ENCODE results near the gene RIC1. TPM values are rescaled to one million over a fixed set of nuclear protein-coding genes. Genes with fewer than 3 reads are reported as not detected.

Gene RIC1
- total RNA-seq, 1 experiment from 2014 or later, result 14.7 TPM

Other genes starting within 250 kb of the RIC1 start
- 38.0 and 40.2 TPM in 2 replicates for gene PLGRKT, start 191.2 kb upstream of the RIC1 start, total RNA-seq (2014; rRNA removed; shearing (Covaris generic))
- gene CD274, start 178.6 kb upstream of the RIC1 start, total RNA-seq (2014; rRNA removed; shearing (Covaris generic)), result 3.4 and 3.8 TPM in 2 replicates
- gene PDCD1LG2, start 118.6 kb upstream of the RIC1 start, total RNA-seq (2014; rRNA removed; shearing (Covaris generic)), result not detected in 2 replicates
- 35.2 and 38.2 TPM in 2 replicates for gene ERMP1, start 204.0 kb downstream of the RIC1 start, total RNA-seq (2014; rRNA removed; shearing (Covaris generic))